ENCODE results near the gene OR4D11. TPM values are rescaled to one million over a fixed set of nuclear protein-coding genes. Genes with fewer than 3 reads are reported as not detected.

The OR4D11 gene
- total RNA-seq: not detected in 2 replicates

DNA sequence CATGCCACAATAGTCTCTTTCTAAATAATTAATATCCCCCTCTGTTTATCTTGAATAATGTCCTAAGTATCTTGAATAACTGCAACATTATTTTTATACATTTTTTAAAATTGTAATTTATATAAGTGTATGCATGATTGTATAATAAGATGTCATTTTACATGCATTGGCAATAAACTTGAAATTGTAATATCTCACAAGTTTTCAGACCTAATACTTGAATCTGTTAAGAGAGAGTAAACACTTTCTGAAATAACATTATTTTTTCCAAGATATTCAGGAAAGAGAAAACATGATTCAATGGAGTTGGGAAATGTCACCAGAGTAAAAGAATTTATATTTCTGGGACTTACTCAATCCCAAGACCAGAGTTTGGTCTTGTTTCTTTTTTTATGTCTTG is at the start of gene OR4D11:
OR4D11 (plus strand) TSS at position 301 of the 400 bp plus-strand sequence; CDS start at position 301, 0 bp downstream.

DNA sequence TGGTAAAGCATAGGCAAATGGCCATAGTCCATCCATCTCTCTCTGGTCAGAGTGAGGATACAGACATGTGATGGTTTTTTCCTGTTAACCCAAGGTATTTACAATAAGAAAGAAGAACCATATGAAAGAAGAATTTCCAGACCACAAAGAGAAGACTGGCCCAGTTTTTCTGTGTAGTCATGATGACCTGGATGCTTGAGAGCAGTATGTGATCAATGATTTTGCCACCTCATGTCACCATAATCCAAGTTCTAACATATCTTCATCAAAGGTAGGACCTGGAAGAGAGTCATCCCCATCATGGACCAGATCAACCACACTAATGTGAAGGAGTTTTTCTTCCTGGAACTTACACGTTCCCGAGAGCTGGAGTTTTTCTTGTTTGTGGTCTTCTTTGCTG is 46.7 kb upstream of the OR4D11 start, which contains the start of gene OR4D6:
OR4D6 (plus strand) TSS at position 301 of the 400 bp plus-strand sequence; CDS start at position 301, 0 bp downstream.

DNA sequence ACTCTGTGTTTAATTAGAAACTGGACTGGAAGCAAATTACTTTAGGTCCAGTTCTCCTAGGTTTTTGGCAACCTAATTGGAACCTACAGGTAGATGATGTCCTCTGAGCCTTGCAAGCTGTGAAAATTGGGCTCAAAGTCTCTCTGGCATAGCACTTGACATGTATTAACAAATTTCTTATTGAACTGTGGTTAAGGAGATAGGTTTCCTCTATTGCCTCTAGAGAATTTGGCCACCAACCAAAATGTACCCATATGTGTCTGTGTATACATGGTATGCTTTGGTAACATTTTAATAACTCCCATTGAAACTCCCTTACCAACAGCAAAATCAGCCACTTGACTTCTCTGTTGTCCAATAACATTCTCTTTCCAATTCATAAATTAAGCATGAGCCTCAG is 30.4 kb upstream of the OR4D11 start, which contains the start of gene OR4D10:
OR4D10 (plus strand) TSS at position 301 of the 400 bp plus-strand sequence. CDS start 4,115 bp downstream, outside the sequence.

DNA sequence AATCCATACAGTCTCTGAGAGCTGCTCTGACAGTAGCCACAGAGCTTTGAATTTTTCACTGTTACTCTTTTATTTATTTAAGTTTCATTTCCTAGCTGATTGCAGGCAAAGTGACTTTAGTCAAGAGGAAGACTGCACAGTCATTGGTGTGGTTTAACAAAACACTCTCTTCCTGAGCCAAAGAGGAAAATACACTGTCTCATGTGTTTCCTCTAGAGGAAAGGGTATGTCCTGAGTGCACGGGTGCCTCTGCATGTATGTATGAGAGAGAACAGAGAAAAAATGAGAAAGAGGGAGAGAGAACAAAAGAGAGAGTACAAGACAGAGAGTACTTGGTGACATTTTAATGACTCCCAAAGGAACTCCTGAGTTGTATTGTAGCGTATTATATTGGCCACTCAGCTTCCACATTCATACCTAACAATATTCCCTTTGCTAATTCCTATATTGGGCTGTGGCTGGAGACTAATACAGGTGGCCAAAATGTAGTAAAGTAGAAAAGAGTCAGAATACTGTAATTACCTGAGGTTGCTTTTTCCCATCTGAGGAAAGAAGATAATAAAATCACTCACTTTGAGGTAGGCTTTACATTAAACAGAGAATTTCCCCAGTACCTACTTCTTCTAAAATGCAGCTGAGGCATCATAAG is 7.7 kb downstream of the OR4D11 start, which contains the start of gene OR4D9:
OR4D9 (plus strand) TSS at position 599 of the 649 bp plus-strand sequence. CDS start 3,374 bp downstream, outside the sequence.

Other genes with a start within 250 kb of the OR4D11 start
- gene OR5AN1, start 144.7 kb upstream of the OR4D11 start, total RNA-seq: not detected in 2 replicates
- not detected in 2 replicates for gene OR5A2, start 77.2 kb upstream of the OR4D11 start, total RNA-seq
- not detected in 2 replicates for gene OR5A1, start 67.1 kb upstream of the OR4D11 start, total RNA-seq
- not detected in 2 replicates for gene OR4D6, start 46.6 kb upstream of the OR4D11 start, total RNA-seq
- gene OR4D10, start 30.3 kb upstream of the OR4D11 start, total RNA-seq: not detected in 2 replicates
- gene OR4D9, start 8.0 kb downstream of the OR4D11 start, total RNA-seq: not detected in 2 replicates
- 19.4 and 21.2 TPM in 2 replicates for gene OSBP, start 112.2 kb downstream of the OR4D11 start, total RNA-seq
- 10.6 and 14.8 TPM in 2 replicates for gene PATL1, start 165.5 kb downstream of the OR4D11 start, total RNA-seq
- gene OR10V1, start 210.3 kb downstream of the OR4D11 start, total RNA-seq: not detected in 2 replicates